ENCODE measurements around the gene ASAP2.

Gene ASAP2

GRCh38 chr2:9347411-9347881 lies 140.8 kb downstream of the ASAP2 start:
- no peak for TF ChIP-seq CTCF (IDR thresholded peaks at IDR 0.05; ENCODE audit: low read depth, low read length, missing control alignments)
- H3K4me3 ChIP-seq (replicated peaks; ENCODE audit: low read depth, low read length): no peak overlapping the region
- DNase-seq (ENCODE audit: extremely low read depth, low read depth): no peak

GRCh38 chr2:9354318-9354717 lies 147.7 kb downstream of the ASAP2 start:
- no peak overlapping the region for H3K4me3 ChIP-seq (replicated peaks; ENCODE audit: low read depth, low read length)
- no peak for TF ChIP-seq CTCF (IDR thresholded peaks at IDR 0.05; ENCODE audit: low read depth, low read length, missing control alignments)

GRCh38 chr2:9355270-9355669 lies 148.7 kb downstream of the ASAP2 start:
- DNase-seq (ENCODE audit: extremely low read depth, low read depth): no peak
- no peak overlapping the region for H3K4me3 ChIP-seq (replicated peaks; ENCODE audit: low read depth, low read length)
- no peak for TF ChIP-seq CTCF (IDR thresholded peaks at IDR 0.05; ENCODE audit: low read depth, low read length, missing control alignments)

More at GRCh38 chr2:9354318-9354717, 147.7 kb downstream of the ASAP2 start:
- DNase-seq (ENCODE audit: extremely low read depth, low read depth): no peak

- no peak for TF ChIP-seq CTCF (IDR thresholded peaks at IDR 0.05; ENCODE audit: low read depth, low read length, missing control alignments)
- H3K4me3 ChIP-seq (replicated peaks; ENCODE audit: low read depth, low read length): no peak overlapping the region
- no peak for DNase-seq (ENCODE audit: extremely low read depth, low read depth)
Observed at GRCh38 chr2:9355716-9356115, 149.1 kb downstream of the ASAP2 start.

- no peak for TF ChIP-seq CTCF (IDR thresholded peaks at IDR 0.05; ENCODE audit: low read depth, low read length, missing control alignments)
- no peak overlapping the region for H3K4me3 ChIP-seq (replicated peaks; ENCODE audit: low read depth, low read length)
- DNase-seq (ENCODE audit: extremely low read depth, low read depth): no peak
Observed at GRCh38 chr2:9356261-9356660, 149.6 kb downstream of the ASAP2 start.

GRCh38 chr2:9358846-9359245 lies 152.2 kb downstream of the ASAP2 start:
- DNase-seq (ENCODE audit: extremely low read depth, low read depth): no peak
- H3K4me3 ChIP-seq (replicated peaks; ENCODE audit: low read depth, low read length): no peak overlapping the region
- no peak for TF ChIP-seq CTCF (IDR thresholded peaks at IDR 0.05; ENCODE audit: low read depth, low read length, missing control alignments)

GRCh38 chr2:9359463-9359862 lies 152.9 kb downstream of the ASAP2 start:
- no peak for DNase-seq (ENCODE audit: extremely low read depth, low read depth)
- no peak for TF ChIP-seq CTCF (IDR thresholded peaks at IDR 0.05; ENCODE audit: low read depth, low read length, missing control alignments)
- H3K4me3 ChIP-seq (replicated peaks; ENCODE audit: low read depth, low read length): no peak overlapping the region

Data from HFF-Myc (cell line).